Kidney epithelial cell (primary cell): ENCODE results near the gene NRG3. TPM values are rescaled to one million over a fixed set of nuclear protein-coding genes. Genes with fewer than 3 reads are reported as not detected.

ENCODE experiments used
- DNase-seq: peaks from one replicate; pipeline ENCODE4 v3.0.0-alpha.2; 2010; ENCODE audit warnings: low read depth
- H3K27me3 ChIP-seq: 2 replicates; pipeline ENCODE4 v1.6.0; 2011; ENCODE audit warnings: low read length; ENCODE audit not compliant: control insufficient read depth, insufficient read depth
- H3K36me3 ChIP-seq: 2 replicates; pipeline ENCODE4 v1.5.1; 2011; ENCODE audit warnings: low read length; ENCODE audit not compliant: control insufficient read depth, insufficient read depth
- H3K4me3 ChIP-seq: 2 replicates; pipeline ENCODE4 v1.5.1; 2011; ENCODE audit warnings: low read depth, mild to moderate bottlenecking, control low read depth, low read length
- CTCF ChIP-seq: IDR thresholded peaks from 2 replicates; pipeline ENCODE4 v1.5.1; 2011; ENCODE audit warnings: mild to moderate bottlenecking, moderate library complexity, low read length, control low read depth, inconsistent platforms; ENCODE audit not compliant: insufficient read depth, poor library complexity, severe bottlenecking
- total RNA-seq: library from RNA; depleted of rRNA; stranded (reverse); fragments of >200 nt; gene quantifications from 2 replicates; pipeline ENCODE4 v1.2.3, GENCODE V29; 2015

The NRG3 gene
- total RNA-seq, 1 donor from 2014 or later = 10.2 TPM

GRCh38 chr10:82827901-82828300 is 952.9 kb downstream of the NRG3 start:
- Histone ChIP-seq H3K36me3 (no peaks in the 10 kb centered on the region), H3K4me3 (no peak overlapping the region), H3K27me3 (no peaks in the 10 kb centered on the region)
- TF ChIP-seq CTCF = no peak
- DNase-seq = no peak

- TF ChIP-seq CTCF = no peak
- Histone ChIP-seq H3K4me3 (no peak overlapping the region), H3K36me3 (no peaks in the 10 kb centered on the region), H3K27me3 (no peaks in the 10 kb centered on the region)
- no peak for DNase-seq
Observed at GRCh38 chr10:82847242-82847641, 972.2 kb downstream of the NRG3 start.

- no peak for TF ChIP-seq CTCF
- Histone ChIP-seq H3K4me3 (no peak overlapping the region), H3K27me3 (no peaks in the 10 kb centered on the region), H3K36me3 (no peaks in the 10 kb centered on the region)
- no peak for DNase-seq
Observed at GRCh38 chr10:82850191-82850590, 975.2 kb downstream of the NRG3 start.

- TF ChIP-seq CTCF = no peak
- Histone ChIP-seq H3K27me3 (no peaks in the 10 kb centered on the region), H3K36me3 (no peaks in the 10 kb centered on the region), H3K4me3 (no peak overlapping the region)
- DNase-seq = no peak
Observed at GRCh38 chr10:82856957-82857613, 982.1 kb downstream of the NRG3 start.

GRCh38 chr10:82861889-82862288 is 986.9 kb downstream of the NRG3 start:
- Histone ChIP-seq H3K36me3 (no peaks in the 10 kb centered on the region), H3K4me3 (no peak overlapping the region), H3K27me3 (no peaks in the 10 kb centered on the region)
- DNase-seq = no peak
- TF ChIP-seq CTCF = no peak

GRCh38 chr10:82865366-82865765 is 990.4 kb downstream of the NRG3 start:
- H3K27me3 ChIP-seq = no peaks in the 10 kb centered on the region
- H3K36me3 ChIP-seq = no peaks in the 10 kb centered on the region
- DNase-seq = no peak
- no peak overlapping the region for H3K4me3 ChIP-seq
- no peak for TF ChIP-seq CTCF
